DND-41 (cell line): ENCODE results near the gene ARPC1A.

ENCODE experiments used
- ATAC-seq: fragments of 200-7000 bp; cut with Tn5 transposase; 3 replicates; pipeline ENCODE4 v1.9.1; 2021; ENCODE audit warnings: low read depth; ENCODE audit not compliant: insufficient read depth
- DNase-seq: peaks from one replicate; pipeline ENCODE4 v3.0.0-alpha.2; 2020
- H2AFZ ChIP-seq: 2 replicates; pipeline ENCODE4 v1.6.0; 2012; ENCODE audit warnings: low read depth, low read length
- H3K27ac ChIP-seq: 2 replicates; pipeline ENCODE4 v1.5.1; 2012; ENCODE audit warnings: low read length, inconsistent platforms
- H3K27me3 ChIP-seq: fragments of 200-600 bp; sonication (generic); 2 replicates; pipeline ENCODE4 v1.6.0; 2012; ENCODE audit warnings: low read length, mild to moderate bottlenecking, inconsistent platforms; ENCODE audit not compliant: insufficient read depth, poor library complexity
- H3K36me3 ChIP-seq: 2 replicates; pipeline ENCODE4 v1.5.1; 2012; ENCODE audit warnings: low read length, inconsistent platforms; ENCODE audit not compliant: insufficient read depth
- H3K4me1 ChIP-seq: 2 replicates; pipeline ENCODE4 v1.5.1; 2012; ENCODE audit warnings: mild to moderate bottlenecking, low read length; ENCODE audit not compliant: insufficient read depth
- H3K4me2 ChIP-seq: 2 replicates; pipeline ENCODE4 v1.6.0; 2012; ENCODE audit warnings: mild to moderate bottlenecking, moderate library complexity, low read length, inconsistent platforms; ENCODE audit not compliant: insufficient read depth
- H3K4me3 ChIP-seq, 2 experiments: fragments of 200-600 bp in 1 of 2; shearing (Covaris generic) in 1 of 2; 2 replicates each; pipeline ENCODE4 v1.5.1; 2012 to 2016; ENCODE audit warnings: inconsistent platforms in 2 of 2, low read length in 2 of 2, mild to moderate bottlenecking in 2 of 2, low read depth in 1 of 2, moderate library complexity in 1 of 2
- H3K79me2 ChIP-seq: 2 replicates; pipeline ENCODE4 v1.6.0; 2012; ENCODE audit warnings: low read length, inconsistent platforms; ENCODE audit not compliant: insufficient read depth
- H3K9ac ChIP-seq: 2 replicates; pipeline ENCODE4 v1.6.0; 2012; ENCODE audit warnings: low read depth, mild to moderate bottlenecking, inconsistent platforms, low read length, moderate library complexity
- H3K9me3 ChIP-seq: 2 replicates; pipeline ENCODE4 v1.5.1; 2012; ENCODE audit warnings: low read length, moderate library complexity, mild to moderate bottlenecking, inconsistent platforms; ENCODE audit not compliant: insufficient read depth, severe bottlenecking
- H4K20me1 ChIP-seq: 2 replicates; pipeline ENCODE4 v1.6.0; 2012; ENCODE audit warnings: low read length; ENCODE audit not compliant: insufficient read depth
- CTCF ChIP-seq: IDR thresholded peaks from 2 replicates; pipeline ENCODE4 v1.5.1; 2012; ENCODE audit warnings: borderline replicate concordance, low read length, moderate library complexity, mild to moderate bottlenecking; ENCODE audit not compliant: poor library complexity, severe bottlenecking; ENCODE audit errors: extremely low read depth
- EZH2 ChIP-seq: IDR thresholded peaks from 3 replicates; pipeline ENCODE4 v1.6.1; 2012; ENCODE audit warnings: borderline replicate concordance, low read depth, mild to moderate bottlenecking, moderate library complexity, low read length, inconsistent platforms; ENCODE audit not compliant: severe bottlenecking

The ARPC1A gene

GRCh38 chr7:99406557-99406956 lies 80.9 kb downstream of the ARPC1A start:
- Histone ChIP-seq H3K4me1 (peaks cover 55% of the 10 kb centered on the region), H3K36me3 (peaks cover 65% of the 10 kb centered on the region), H3K4me3 (peak overlapping the region in 1 of 2 experiments; percentile 86; a peak in 2 of 4 replicates), H3K79me2 (peaks cover 87% of the 10 kb centered on the region), H3K9ac (peak overlapping the region; percentile 90), H2AFZ (no peak overlapping the region), H3K4me2 (peak overlapping the region; percentile 73), H3K9me3 (no peaks in the 10 kb centered on the region), H4K20me1 (peaks cover 45% of the 10 kb centered on the region), H3K27ac (peak overlapping the region; percentile 99), H3K27me3 (no peaks in the 10 kb centered on the region)
- ATAC-seq (peak; percentile 18; the same call in 1 of the 3 replicates), DNase-seq (peak; percentile 30)
- TF ChIP-seq EZH2 (no peak), CTCF (peak; percentile 36)

GRCh38 chr7:99407872-99408378 lies 82.2 kb downstream of the ARPC1A start:
- Histone ChIP-seq H3K27me3 (no peaks in the 10 kb centered on the region), H3K36me3 (peaks cover 68% of the 10 kb centered on the region), H3K27ac (peak overlapping the region; percentile 99), H3K9ac (peak overlapping the region; percentile 90), H4K20me1 (peaks cover 47% of the 10 kb centered on the region), H3K4me2 (peak overlapping the region; percentile 73), H3K79me2 (peaks cover 95% of the 10 kb centered on the region), H2AFZ (peak overlapping the region; percentile 96), H3K4me3 (peak overlapping the region; percentile 58 to 86), H3K4me1 (peaks cover 56% of the 10 kb centered on the region), H3K9me3 (no peaks in the 10 kb centered on the region)
- TF ChIP-seq EZH2, result no peak
- TF ChIP-seq CTCF, result no peak
- peak; percentile 42 for DNase-seq
- ATAC-seq, result peak; percentile 20

- peak within 1 kb of the TSS; percentile 96 for H2AFZ ChIP-seq
- ATAC-seq, result peak; percentile 85
- peaks cover 68% of the 10 kb centered on the region for H3K36me3 ChIP-seq
- DNase-seq, result peak; percentile 95
- H3K9me3 ChIP-seq, result no peaks in the 10 kb centered on the region
- TF ChIP-seq CTCF, result no peak
- peak within 1 kb of the TSS; percentile 90 for H3K9ac ChIP-seq
- H3K27ac ChIP-seq, result peak within 1 kb of the TSS; percentile 99
- peak within 1 kb of the TSS; percentile 58 to 86 for H3K4me3 ChIP-seq
- no peaks in the 10 kb centered on the region for H3K27me3 ChIP-seq
- H3K4me1 ChIP-seq, result peaks cover 54% of the 10 kb centered on the region
- H3K79me2 ChIP-seq, result peaks cover 95% of the 10 kb centered on the region
- peaks cover 45% of the 10 kb centered on the region for H4K20me1 ChIP-seq
- peak within 1 kb of the TSS; percentile 73 for H3K4me2 ChIP-seq
Observed at GRCh38 chr7:99408379-99409191, 82.9 kb downstream of the ARPC1A start, which contains the start of the genes BUD31 and PDAP1. Gene BUD31 (plus strand): TSS chr7:99408969. CDS start chr7:99411093, 2,124 bp downstream. Gene PDAP1 (minus strand): TSS chr7:99408597. CDS start chr7:99408548, 49 bp downstream.
